ENCODE data around the gene DNASE1. TPM values are rescaled to one million over a fixed set of nuclear protein-coding genes. Genes with fewer than 3 reads are reported as not detected.

DNASE1 gene
- total RNA-seq, 4 donors from 2014 or later, result 80.9 to 773 (median 653) TPM

DNA sequence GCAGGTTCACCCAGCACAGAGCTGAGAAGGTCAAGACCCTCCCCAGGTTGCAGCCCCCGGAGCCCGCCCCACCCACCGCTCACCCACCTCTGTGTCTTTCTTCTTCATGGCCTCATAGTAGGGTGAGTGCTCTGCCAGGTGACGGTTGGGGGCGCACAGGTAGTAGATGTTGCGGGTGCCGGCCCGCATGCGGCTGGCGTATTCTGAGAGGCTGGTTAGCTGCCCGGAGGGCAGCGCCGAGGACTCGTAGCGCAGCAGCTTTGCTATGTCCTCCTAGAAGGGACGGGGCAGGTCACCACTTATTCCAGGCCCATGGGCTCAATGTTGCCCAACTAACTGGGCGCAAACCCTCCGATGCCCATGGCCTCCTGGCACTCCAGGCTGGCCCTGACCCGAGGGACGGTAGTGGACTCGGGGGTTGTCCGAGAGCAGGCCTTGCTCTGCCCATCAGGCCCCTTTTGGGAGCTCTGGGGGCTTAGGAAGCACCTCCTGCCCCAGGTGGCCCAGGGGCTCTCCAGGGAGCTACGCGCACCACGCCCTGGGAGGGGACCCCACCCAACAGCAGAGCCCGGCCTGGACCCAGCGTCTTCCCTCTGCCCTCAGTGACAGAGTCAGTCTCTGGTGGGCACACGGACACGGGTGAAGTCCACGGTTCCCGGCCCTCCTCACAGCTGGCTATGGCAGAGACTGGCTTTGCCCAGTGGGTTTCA is 9.9 kb downstream of the DNASE1 start:
- Histone ChIP-seq H3K27ac (no peak overlapping the region), H3K4me3 (no peak overlapping the region), H3K36me3 (peaks cover 0 to 62% (median under 1%) of the 10 kb centered on the region in 3 donors), H3K9me3 (no peaks in the 10 kb centered on the region), H3K27me3 (no peaks in the 10 kb centered on the region), H3K4me1 (no peaks in the 10 kb centered on the region)
- no peak for DNase-seq
- TF ChIP-seq POLR2A (IDR thresholded peaks at IDR 0.05), result no peak
- TF ChIP-seq CTCF (IDR thresholded peaks at IDR 0.05), result no peak

- peaks cover 0 to 50% (median 0%) of the 10 kb centered on the region in 3 donors for H3K36me3 ChIP-seq
- no peaks in the 10 kb centered on the region for H3K9me3 ChIP-seq
- no peaks in the 10 kb centered on the region for H3K27me3 ChIP-seq
- no peak for TF ChIP-seq CTCF (IDR thresholded peaks at IDR 0.05)
- no peak for TF ChIP-seq POLR2A (IDR thresholded peaks at IDR 0.05)
- no peak for DNase-seq
- H3K4me3 ChIP-seq, result no peak overlapping the region
- no peak overlapping the region for H3K27ac ChIP-seq
- no peaks in the 10 kb centered on the region for H3K4me1 ChIP-seq
These were observed 11.0 kb downstream of the DNASE1 start for GRCh38 chr16:3665508-3665907.

- Histone ChIP-seq H3K27ac (no peak overlapping the region), H3K9me3 (no peaks in the 10 kb centered on the region), H3K4me1 (no peaks in the 10 kb centered on the region), H3K27me3 (no peaks in the 10 kb centered on the region), H3K4me3 (no peak overlapping the region), H3K36me3 (peaks cover 0 to 32% (median 0%) of the 10 kb centered on the region in 3 donors)
- TF ChIP-seq POLR2A (IDR thresholded peaks at IDR 0.05) (no peak), CTCF (IDR thresholded peaks at IDR 0.05) (no peak)
- DNase-seq, result no peak
These were observed 14.1 kb downstream of the DNASE1 start for GRCh38 chr16:3668626-3669025.

- Histone ChIP-seq H3K36me3 (peaks cover 0 to 35% (median 0%) of the 10 kb centered on the region in 3 donors), H3K9me3 (no peaks in the 10 kb centered on the region), H3K4me3 (no peak overlapping the region), H3K27me3 (no peaks in the 10 kb centered on the region), H3K4me1 (no peaks in the 10 kb centered on the region), H3K27ac (no peak overlapping the region)
- DNase-seq, result no peak
- TF ChIP-seq POLR2A (IDR thresholded peaks at IDR 0.05), result no peak
- no peak for TF ChIP-seq CTCF (IDR thresholded peaks at IDR 0.05)
These were observed 14.6 kb downstream of the DNASE1 start for GRCh38 chr16:3669082-3669481.

- H3K36me3 ChIP-seq, result peaks cover 0 to 43% (median 0%) of the 10 kb centered on the region in 3 donors
- no peaks in the 10 kb centered on the region for H3K9me3 ChIP-seq
- H3K4me3 ChIP-seq, result no peak overlapping the region
- no peaks in the 10 kb centered on the region for H3K4me1 ChIP-seq
- no peak for TF ChIP-seq CTCF (IDR thresholded peaks at IDR 0.05)
- TF ChIP-seq POLR2A (IDR thresholded peaks at IDR 0.05), result no peak
- H3K27me3 ChIP-seq, result no peaks in the 10 kb centered on the region
- no peak for DNase-seq
- H3K27ac ChIP-seq, result no peak overlapping the region
These were observed 16.2 kb downstream of the DNASE1 start for GRCh38 chr16:3670711-3671110.
